HG02759 (cell line): Measurements from ENCODE around the gene POP7.
"Not testable (repeated sequence)": the region's sequence is repeated elsewhere in the genome, so short reads cannot be mapped to it uniquely, and the experiment has no call there.

ENCODE experiments used
- ATAC-seq: cut with Tn5 transposase; IDR thresholded peaks from one replicate; pipeline ENCODE4 v1.9.1; 2021; ENCODE audit warnings: mild to moderate bottlenecking, moderate library complexity; ENCODE audit not compliant: unreplicated experiment

Gene POP7

DNA sequence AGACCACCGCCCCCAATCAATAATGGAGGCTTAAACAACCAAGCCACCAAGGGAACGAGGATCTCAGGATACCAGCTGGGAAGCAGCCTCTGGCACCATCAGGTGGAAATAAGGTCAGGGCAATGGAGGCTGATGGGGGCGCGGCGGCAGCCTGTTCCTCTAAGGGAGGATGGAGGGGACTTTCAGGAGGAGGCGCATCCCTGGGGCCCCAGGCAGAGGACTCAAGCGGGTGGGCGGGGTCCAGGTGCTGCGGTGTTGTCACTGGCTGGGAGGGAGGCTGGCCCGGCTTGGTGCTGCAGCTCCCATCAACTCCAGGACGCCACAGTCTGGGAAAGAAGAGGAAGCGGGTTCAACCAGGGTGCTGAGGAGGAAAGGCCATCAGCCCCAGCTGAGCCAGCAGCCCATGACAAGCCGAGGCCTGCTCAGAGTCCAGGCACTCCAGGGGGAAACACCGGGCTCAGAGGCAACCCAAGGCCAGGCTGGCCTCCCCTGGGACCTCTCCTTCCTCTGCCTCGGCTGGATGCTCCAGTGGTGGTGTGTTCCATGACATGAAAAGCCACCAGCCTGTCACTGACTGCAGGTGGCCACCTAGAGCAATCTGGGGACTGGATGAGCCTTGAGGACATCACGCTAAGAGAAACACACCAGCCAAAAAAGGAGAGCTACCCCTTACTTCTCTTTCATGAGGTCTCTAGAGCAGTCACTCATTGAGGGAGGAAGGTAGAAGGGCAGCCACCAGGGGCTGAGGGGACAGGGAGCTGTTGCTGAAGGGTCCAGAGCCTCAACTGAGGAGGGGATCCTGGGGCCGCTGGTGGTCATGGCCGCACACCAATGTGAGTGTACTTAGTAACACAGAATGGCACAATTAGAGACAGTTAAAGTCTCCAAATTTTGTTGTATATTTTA lies 16.4 kb upstream of the POP7 start:
- no peak for ATAC-seq

DNA sequence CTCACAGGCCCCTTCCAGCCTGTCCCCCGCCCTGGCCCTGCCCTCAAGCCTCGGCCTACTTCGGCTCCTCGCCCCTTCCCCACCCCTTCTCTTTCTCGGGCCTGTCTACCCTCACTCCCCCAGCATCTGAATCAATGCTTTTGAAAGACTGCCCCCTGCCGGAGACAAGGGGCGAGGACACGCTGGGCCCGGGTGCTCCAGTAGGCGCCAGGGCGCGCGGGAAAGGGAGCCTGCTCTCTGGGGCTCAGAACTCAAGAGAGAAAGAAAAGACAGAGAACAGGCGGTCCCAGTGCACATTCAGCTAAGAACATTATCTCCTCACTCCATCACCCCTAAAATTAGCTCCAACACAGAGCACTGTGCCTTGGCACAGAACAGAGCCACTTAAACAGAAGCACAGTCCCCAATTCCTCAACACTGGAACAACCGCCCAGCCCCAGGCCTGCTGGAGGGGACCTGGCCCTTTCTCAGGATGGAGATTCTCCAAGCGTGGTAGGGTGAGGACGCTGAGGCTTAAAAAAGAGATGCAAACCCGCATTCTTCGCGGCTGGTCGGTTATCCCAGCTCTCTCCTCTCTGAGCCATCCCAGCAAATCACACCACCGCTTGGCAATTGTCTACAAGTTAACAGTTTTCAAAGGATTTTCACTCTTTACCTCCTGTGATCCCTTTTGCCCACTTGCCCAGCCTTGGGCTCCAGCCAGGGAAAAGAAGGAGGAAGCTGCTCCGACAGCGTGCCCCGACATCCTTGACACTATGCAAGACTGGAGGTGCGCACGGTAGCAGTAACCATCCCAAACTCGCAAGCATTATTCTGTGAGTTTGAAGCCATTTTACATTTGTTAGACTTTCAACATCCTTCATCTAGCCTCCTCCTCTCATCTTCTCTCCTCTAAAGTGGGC lies 14.0 kb upstream of the POP7 start:
- ATAC-seq = peak; percentile 28

GRCh38 chr7:100692578-100692961 lies 13.4 kb upstream of the POP7 start:
- no peak for ATAC-seq

GRCh38 chr7:100693312-100694097 lies 12.4 kb upstream of the POP7 start:
- peak; percentile 34 for ATAC-seq

DNA sequence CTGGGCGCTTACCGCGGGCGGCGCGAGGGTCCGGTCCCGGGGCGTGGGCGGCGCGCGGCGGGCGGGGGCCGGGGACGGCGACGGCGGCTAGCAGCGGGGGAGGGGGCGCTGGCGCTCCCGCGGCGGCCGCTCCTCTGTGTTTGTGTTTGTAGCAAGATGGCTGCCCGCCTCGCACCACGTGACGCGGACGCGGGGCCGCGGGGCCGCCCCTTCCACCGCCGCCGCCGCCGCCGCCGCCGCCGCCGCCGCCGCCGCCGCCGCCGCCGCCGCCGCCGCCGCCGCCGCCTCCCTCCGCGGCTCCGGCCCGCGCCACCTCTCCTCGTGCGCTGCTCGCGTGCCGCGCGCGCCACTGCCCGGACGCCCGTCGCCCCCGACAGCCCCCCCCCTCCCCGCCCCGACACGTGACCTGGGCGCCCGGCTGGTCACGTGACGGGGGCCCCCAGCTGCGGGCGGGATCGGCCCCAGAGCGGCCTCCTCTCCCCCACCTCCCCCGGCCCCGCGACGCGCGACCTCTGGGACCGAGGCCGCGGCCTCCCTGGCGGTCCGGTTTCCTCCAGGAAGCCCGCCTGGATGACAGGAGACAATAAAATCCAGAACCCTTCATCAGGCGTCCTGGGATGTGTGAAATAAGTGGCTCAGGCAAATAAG lies 11.7 kb upstream of the POP7 start, which contains the start of gene GIGYF1:
Gene GIGYF1 (minus strand): TSS at position 153 of the 648 bp plus-strand sequence. CDS start 6,012 bp downstream, outside the sequence.
- peak; percentile 64 for ATAC-seq

GRCh38 chr7:100696123-100696521 lies 9.8 kb upstream of the POP7 start:
- ATAC-seq = no peak

GRCh38 chr7:100699018-100699417 lies 6.9 kb upstream of the POP7 start:
- no peak for ATAC-seq

DNA sequence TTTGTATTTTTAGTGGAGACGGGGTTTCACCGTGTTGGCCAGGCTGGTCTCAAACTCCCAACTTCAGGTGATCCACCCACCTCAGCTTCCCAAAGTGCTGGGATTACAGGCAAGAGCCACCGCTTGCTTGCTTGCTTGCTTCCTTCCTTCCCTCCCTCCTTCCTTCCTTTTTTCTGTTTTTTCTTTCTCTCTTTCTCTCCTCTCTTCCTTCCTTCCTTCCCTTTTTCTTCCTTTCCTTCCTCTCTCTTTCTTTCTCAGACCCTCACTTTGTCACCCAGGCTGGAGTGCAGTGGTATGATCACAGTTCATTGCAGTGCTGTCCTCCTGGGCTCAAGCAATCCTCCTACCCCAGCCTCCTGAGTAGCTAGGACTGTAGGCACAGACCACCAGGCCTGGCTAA lies 4.8 kb upstream of the POP7 start:
- not testable (repeated sequence) for ATAC-seq

GRCh38 chr7:100705320-100705752 lies 585 bp upstream of the POP7 start:
- ATAC-seq = peak; percentile 60

GRCh38 chr7:100706672-100707311 lies 871 bp downstream of the POP7 start:
- no peak for ATAC-seq

DNA sequence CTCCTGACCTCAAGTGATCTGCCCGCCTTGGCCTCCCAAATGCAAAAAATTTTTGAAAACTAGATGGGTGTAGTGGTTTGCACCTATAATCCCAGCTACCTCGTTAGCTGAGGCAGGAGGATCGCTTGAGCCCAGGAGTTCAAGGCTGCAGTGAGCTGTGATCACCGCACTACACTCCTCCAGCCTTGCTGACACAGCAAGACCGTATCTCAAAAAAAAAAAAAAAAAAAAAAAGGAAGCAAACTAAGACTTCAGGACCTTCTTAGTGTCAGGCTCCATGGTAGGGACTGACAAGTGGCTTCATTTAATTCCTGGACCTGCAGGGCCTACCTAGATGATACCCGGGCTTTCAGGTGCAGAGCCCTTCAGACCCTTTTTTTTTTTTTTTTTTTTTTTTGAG lies 2.5 kb downstream of the POP7 start:
- no peak for ATAC-seq

GRCh38 chr7:100710452-100710851 lies 4.5 kb downstream of the POP7 start:
- no peak for ATAC-seq

GRCh38 chr7:100711369-100711768 lies 5.4 kb downstream of the POP7 start:
- no peak for ATAC-seq

GRCh38 chr7:100714725-100715124 lies 8.8 kb downstream of the POP7 start:
- no peak for ATAC-seq

GRCh38 chr7:100717073-100717472 lies 11.2 kb downstream of the POP7 start:
- not testable (repeated sequence) for ATAC-seq

DNA sequence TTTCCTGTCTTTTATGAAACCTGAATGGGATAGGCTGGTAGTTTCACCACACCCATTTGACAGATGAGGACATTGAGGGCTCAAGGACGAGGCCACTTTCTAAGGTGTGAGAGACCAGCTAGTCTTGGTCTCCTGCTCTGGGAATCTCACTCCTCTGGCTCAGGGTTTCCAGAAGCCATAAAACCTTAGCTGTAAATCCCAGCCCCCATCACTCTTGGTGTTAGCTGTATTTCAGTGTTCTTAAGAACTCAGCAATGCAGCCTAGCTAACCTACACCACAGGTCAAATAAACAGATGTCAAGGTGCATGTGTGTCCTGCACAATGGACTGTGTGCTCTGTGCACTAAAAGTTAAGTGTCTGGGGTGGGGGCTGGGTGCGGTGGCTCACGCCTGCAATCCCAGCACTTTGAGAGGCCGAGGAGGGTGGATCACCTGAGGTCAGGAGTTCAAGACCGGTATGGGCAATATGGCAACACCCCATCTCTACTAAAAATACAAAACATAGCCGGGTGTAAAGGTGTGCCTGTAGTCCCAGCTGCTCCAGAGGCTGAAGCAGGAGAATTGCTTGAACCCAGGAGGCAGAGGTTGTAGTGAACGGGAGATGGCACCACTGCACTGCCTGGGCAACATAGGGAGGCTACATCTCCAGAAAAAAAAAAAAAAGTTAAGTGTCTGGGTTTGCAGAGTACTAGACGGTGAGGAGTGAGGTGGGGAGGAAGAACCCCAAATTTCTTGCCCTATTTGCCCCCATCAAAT lies 13.8 kb downstream of the POP7 start:
- ATAC-seq = no peak

DNA sequence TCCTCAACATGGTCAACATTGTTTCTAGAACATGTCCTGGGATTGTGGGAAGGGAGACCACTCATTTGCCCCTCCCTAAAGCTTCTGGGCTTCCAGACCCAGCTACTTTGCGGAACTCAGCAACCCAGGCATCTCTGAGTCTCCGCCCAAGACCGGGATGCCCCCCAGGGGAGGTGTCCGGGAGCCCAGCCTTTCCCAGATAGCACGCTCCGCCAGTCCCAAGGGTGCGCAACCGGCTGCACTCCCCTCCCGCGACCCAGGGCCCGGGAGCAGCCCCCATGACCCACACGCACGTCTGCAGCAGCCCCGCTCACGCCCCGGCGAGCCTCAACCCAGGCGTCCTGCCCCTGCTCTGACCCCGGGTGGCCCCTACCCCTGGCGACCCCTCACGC lies 14.4 kb downstream of the POP7 start, which contains the start of gene EPO:
Gene EPO (plus strand): TSS at position 190 of the 392 bp plus-strand sequence. CDS start 513 bp downstream, outside the sequence.
- no peak for ATAC-seq

GRCh38 chr7:100720671-100721504 lies 15.0 kb downstream of the POP7 start:
- no peak for ATAC-seq
